MV-4-11 (cell line): Measurements from ENCODE around the gene CP.
"Not testable (repeated sequence)": the region's sequence is repeated elsewhere in the genome, so short reads cannot be mapped to it uniquely, and the experiment has no call there.

Experiments used
- DNase-seq: peaks from one replicate; lab custom pipeline; 2025; lab: John Stamatoyannopoulos, UW

Gene CP

GRCh38 chr3:149221783-149222517 is at the start of gene CP:
Gene CP, minus strand, starts transcription at chr3:149221829. Its CDS starts 37 bp downstream, at chr3:149221792.
- DNase-seq = no peak

GRCh38 chr3:149270180-149270579 is 48.6 kb upstream of the CP start:
- DNase-seq = no peak

- DNase-seq = no peak
Measured at GRCh38 chr3:149269687-149270086, 48.1 kb upstream of the CP start.

GRCh38 chr3:149267565-149267964 is 45.9 kb upstream of the CP start:
- DNase-seq = no peak

GRCh38 chr3:149266736-149267135 is 45.1 kb upstream of the CP start:
- DNase-seq = no peak

- no peak for DNase-seq
Measured at GRCh38 chr3:149263856-149264255, 42.2 kb upstream of the CP start.

GRCh38 chr3:149258714-149259113 is 37.1 kb upstream of the CP start:
- DNase-seq = no peak

- no peak for DNase-seq
Measured at GRCh38 chr3:149258298-149258697, 36.7 kb upstream of the CP start.

GRCh38 chr3:149252272-149252671 is 30.6 kb upstream of the CP start:
- peak; percentile 59 for DNase-seq

- no peak for DNase-seq
Measured at GRCh38 chr3:149251186-149251585, 29.6 kb upstream of the CP start.

GRCh38 chr3:149247929-149248691 is 26.5 kb upstream of the CP start:
- DNase-seq = no peak

GRCh38 chr3:149247008-149247710 is 25.5 kb upstream of the CP start:
- DNase-seq = no peak

GRCh38 chr3:149245738-149246451 is 24.3 kb upstream of the CP start:
- DNase-seq = peak; percentile 87

- DNase-seq = peak; percentile 72
Measured at GRCh38 chr3:149243540-149243939, 21.9 kb upstream of the CP start.

- no peak for DNase-seq
Measured at GRCh38 chr3:149239357-149239936, 17.8 kb upstream of the CP start.

- DNase-seq = not testable (repeated sequence)
Measured at GRCh38 chr3:149238268-149238667, 16.6 kb upstream of the CP start.

GRCh38 chr3:149235599-149236424 is 14.2 kb upstream of the CP start:
- no peak for DNase-seq

- peak; percentile 40 for DNase-seq
Measured at GRCh38 chr3:149234671-149235245, 13.1 kb upstream of the CP start.

- peak; percentile 31 for DNase-seq
Measured at GRCh38 chr3:149233323-149233722, 11.7 kb upstream of the CP start.

GRCh38 chr3:149231871-149232270 is 10.2 kb upstream of the CP start:
- no peak for DNase-seq
